Endothelial cell of umbilical vein (primary cell): ENCODE measurements around the gene SEMA5A. TPM values are rescaled to one million over a fixed set of nuclear protein-coding genes. Genes with fewer than 3 reads are reported as not detected.

Experiments used
- BruUV-seq: library from RNA; stranded (reverse); fragments of 400-500 nt; replicated peaks from 2 replicates; lab custom pipeline; 2021; lab: Mats Ljungman, UMichigan
- CTCF ChIA-PET: fragments of 300-600, 350-600 bp; sonication (Branson Sonifier 250); formaldehyde crosslinking; loops from one replicate; lab custom pipeline; 2021; ENCODE audit warnings: antibody characterized with exemption, inconsistent platforms; lab: Charles Lee
- POLR2A ChIA-PET: fragments of 300-600, 350-600 bp; sonication (Branson Sonifier 250); formaldehyde crosslinking; loops from one replicate; lab custom pipeline; 2021; ENCODE audit warnings: antibody characterized with exemption, inconsistent platforms; lab: Charles Lee
- DNase-seq: peaks from one replicate; pipeline ENCODE4 v3.0.0-alpha.2; 2011; ENCODE audit warnings: low read depth, low spot score
- FAIRE-seq: peaks from 2 replicates; lab custom pipeline; 2011; peaks lifted over from hg19 to GRCh38; lab: Jason Lieb, UNC
- H2AFZ ChIP-seq: 2 replicates; pipeline ENCODE4 v1.6.0; 2012; ENCODE audit warnings: low read depth, low read length, control low read depth, inconsistent platforms
- H3K27ac ChIP-seq: 2 replicates; pipeline ENCODE4 v1.5.1; 2011; ENCODE audit warnings: low read depth, mild to moderate bottlenecking, control low read depth, low read length, moderate library complexity; ENCODE audit not compliant: insufficient read depth
- H3K27me3 ChIP-seq, 2 experiments: 2 replicates each; pipeline versions ENCODE4 v1.6.0 to v1.6.1; 2011; ENCODE audit warnings: low read length in 2 of 2, mixed read lengths in 1 of 2; ENCODE audit not compliant: control insufficient read depth in 2 of 2, insufficient read depth in 2 of 2
- H3K36me3 ChIP-seq, 2 experiments: 2 replicates in 1 of 2; 3 replicates in 1 of 2; pipeline ENCODE4 v1.5.1; 2011; ENCODE audit warnings: low read length in 2 of 2, mild to moderate bottlenecking in 1 of 2, moderate library complexity in 1 of 2; ENCODE audit not compliant: control insufficient read depth in 2 of 2, insufficient read depth in 2 of 2; ENCODE audit errors: extremely low read depth in 1 of 2
- H3K4me1 ChIP-seq: 3 replicates; pipeline ENCODE4 v1.5.1; 2011; ENCODE audit warnings: mild to moderate bottlenecking, low read length; ENCODE audit not compliant: control insufficient read depth, insufficient read depth; ENCODE audit errors: extremely low read depth
- H3K4me2 ChIP-seq: 2 replicates; pipeline ENCODE4 v1.6.1; 2011; ENCODE audit warnings: low read length, control low read depth, mixed read lengths; ENCODE audit not compliant: insufficient read depth
- H3K4me3 ChIP-seq, 3 experiments: fragments of 200-600 bp in 1 of 3; sonication (generic), shearing (Covaris generic) in 1 of 3; replicated peaks in 1 of 3; 2 replicates each; pipeline ENCODE4 v1.5.1; 2011 to 2016; ENCODE audit warnings: control low read depth in 3 of 3, low read length in 3 of 3, mild to moderate bottlenecking in 2 of 3, inconsistent platforms in 1 of 3, low read depth in 1 of 3, moderate library complexity in 1 of 3; ENCODE audit not compliant: insufficient read depth in 1 of 3
- H3K79me2 ChIP-seq: 2 replicates; pipeline ENCODE4 v1.6.0; 2012; ENCODE audit warnings: low read length, inconsistent platforms; ENCODE audit not compliant: control insufficient read depth, insufficient read depth
- H3K9ac ChIP-seq: replicated peaks from 2 replicates; pipeline ENCODE3; 2011; ENCODE audit warnings: low read length, control low read depth; ENCODE audit not compliant: insufficient read depth; ENCODE audit errors: extremely low read depth
- H3K9me1 ChIP-seq: replicated peaks from 3 replicates; pipeline ENCODE4 v1.6.0; 2011; ENCODE audit warnings: mild to moderate bottlenecking, low read length; ENCODE audit not compliant: control insufficient read depth, insufficient read depth; ENCODE audit errors: extremely low read depth
- H3K9me3 ChIP-seq: replicated peaks from 2 replicates; pipeline ENCODE4 v1.5.1; 2012; ENCODE audit warnings: low read length, inconsistent platforms; ENCODE audit not compliant: control insufficient read depth, insufficient read depth
- H4K20me1 ChIP-seq: replicated peaks from 2 replicates; pipeline ENCODE3; 2011; ENCODE audit warnings: mild to moderate bottlenecking, low read length; ENCODE audit not compliant: control insufficient read depth, insufficient read depth; ENCODE audit errors: extremely low read depth
- FOS ChIP-seq: IDR thresholded peaks from 2 replicates; pipeline ENCODE4 v1.6.1; 2011; ENCODE audit warnings: mild to moderate bottlenecking, low read length, moderate library complexity, borderline replicate concordance; ENCODE audit not compliant: insufficient read depth
- GATA2 ChIP-seq: IDR thresholded peaks from 2 replicates; pipeline ENCODE4 v1.7.0; 2011; ENCODE audit warnings: low read depth, mild to moderate bottlenecking, moderate library complexity, mixed read lengths, low read length; ENCODE audit not compliant: insufficient read length, insufficient read depth
- MYC ChIP-seq: IDR thresholded peaks from one replicate; pipeline ENCODE4 v1.6.1; 2011; ENCODE audit warnings: mild to moderate bottlenecking, low read depth, low read length
- dilution Hi-C: fragments of 300-500 bp; cut with MboI; formaldehyde crosslinking; loops from one replicate; pipeline ENCODE4 v1.15.0; 2019; ENCODE audit warnings: low sequenced_read_pairs; ENCODE audit not compliant: extremely low pct_ligation_motif_present
- intact Hi-C: fragments of 100-400 bp; cut with micrococcal nuclease; formaldehyde crosslinking; loops from one replicate; pipeline ENCODE4 v1.10.0; 2022
- polyA plus RNA-seq, 4 experiments: library from polyadenylated mRNA; depleted of rRNA in 3 of 4; stranded (reverse) in 3 of 4; unstranded in 1 of 4; fragments of >200 nt; gene quantifications; 2 replicates each; pipeline versions ENCODE4 v1.2.1 to v1.2.3, GENCODE V29; 2011 to 2012; ENCODE audit warnings: missing spikeins in 1 of 4
- total RNA-seq: library from RNA; stranded (reverse); gene quantifications from 2 replicates; pipeline ENCODE4 v1.2.3, GENCODE V29; 2021
- TF ChIP-seq, protein P1 (sequence below), 2 donors: IDR thresholded peaks; 1 replicate in 1 of 2; 2 replicates in 1 of 2; pipeline ENCODE4 v1.5.1; 2011; ENCODE audit warnings: low read length in 2 of 2, mild to moderate bottlenecking in 2 of 2, moderate library complexity in 2 of 2, control low read depth in 1 of 2, inconsistent platforms in 1 of 2, low read depth in 1 of 2; ENCODE audit not compliant: insufficient read depth in 1 of 2; ENCODE audit errors: extremely low read depth in 1 of 2
- TF ChIP-seq, protein P2 (sequence below): IDR thresholded peaks from 2 replicates; pipeline ENCODE4 v1.6.1; 2011; ENCODE audit not compliant: insufficient read depth, insufficient read length

The SEMA5A gene
- total and polyA plus RNA-seq, 2 donors (not counting 3 experiments of a cell fraction or from before 2014, with no cell fraction given) = 0.04 to 0.06 TPM

DNA sequence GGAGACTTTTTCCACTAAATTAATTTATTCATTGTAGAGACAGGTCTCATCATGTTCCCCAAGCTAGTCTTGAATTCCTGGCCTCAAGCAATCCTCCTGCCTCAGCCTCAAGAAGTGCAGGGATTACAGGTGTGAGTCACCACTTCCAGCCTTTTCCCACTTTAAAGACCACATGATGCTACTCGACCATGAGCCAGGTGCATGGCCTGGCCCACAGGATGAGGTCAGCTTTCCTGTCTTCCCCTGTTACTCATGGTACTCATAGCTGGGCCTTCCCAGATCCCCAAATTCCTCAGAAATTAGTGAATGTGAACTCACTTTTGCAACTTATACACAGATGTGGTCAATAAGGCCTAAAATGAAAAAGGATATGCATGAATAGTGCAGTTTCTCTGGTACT lies 395.9 kb downstream of the SEMA5A start:
- H3K27ac ChIP-seq = no peak overlapping the region
- no peak overlapping the region for H3K4me2 ChIP-seq
- no peak overlapping the region for H3K9ac ChIP-seq
- no peak overlapping the region for H3K4me3 ChIP-seq
- H4K20me1 ChIP-seq = no peaks in the 10 kb centered on the region
- H3K79me2 ChIP-seq = no peaks in the 10 kb centered on the region
- H3K36me3 ChIP-seq = no peaks in the 10 kb centered on the region
- intact Hi-C loops = no loop called here
- dilution Hi-C loops = no loop called here
- CTCF ChIA-PET = interaction anchor here (1.1 kb wide), 1 partner anchor 24 kb away, joined by 3 read pairs; no protein-coding TSS in a partner anchor
- H3K9me3 ChIP-seq = no peaks in the 10 kb centered on the region
- TF ChIP-seq GATA2 (no peak), FOS (no peak)
- TF ChIP-seq, protein P1, sequence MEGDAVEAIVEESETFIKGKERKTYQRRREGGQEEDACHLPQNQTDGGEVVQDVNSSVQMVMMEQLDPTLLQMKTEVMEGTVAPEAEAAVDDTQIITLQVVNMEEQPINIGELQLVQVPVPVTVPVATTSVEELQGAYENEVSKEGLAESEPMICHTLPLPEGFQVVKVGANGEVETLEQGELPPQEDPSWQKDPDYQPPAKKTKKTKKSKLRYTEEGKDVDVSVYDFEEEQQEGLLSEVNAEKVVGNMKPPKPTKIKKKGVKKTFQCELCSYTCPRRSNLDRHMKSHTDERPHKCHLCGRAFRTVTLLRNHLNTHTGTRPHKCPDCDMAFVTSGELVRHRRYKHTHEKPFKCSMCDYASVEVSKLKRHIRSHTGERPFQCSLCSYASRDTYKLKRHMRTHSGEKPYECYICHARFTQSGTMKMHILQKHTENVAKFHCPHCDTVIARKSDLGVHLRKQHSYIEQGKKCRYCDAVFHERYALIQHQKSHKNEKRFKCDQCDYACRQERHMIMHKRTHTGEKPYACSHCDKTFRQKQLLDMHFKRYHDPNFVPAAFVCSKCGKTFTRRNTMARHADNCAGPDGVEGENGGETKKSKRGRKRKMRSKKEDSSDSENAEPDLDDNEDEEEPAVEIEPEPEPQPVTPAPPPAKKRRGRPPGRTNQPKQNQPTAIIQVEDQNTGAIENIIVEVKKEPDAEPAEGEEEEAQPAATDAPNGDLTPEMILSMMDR (IDR thresholded peaks at IDR 0.05; ENCODE audit: extremely low read depth in 1 of 2, insufficient read depth in 1 of 2, low read depth in 1 of 2, low read length in 2 of 2) = no peak
- TF ChIP-seq, protein P2, sequence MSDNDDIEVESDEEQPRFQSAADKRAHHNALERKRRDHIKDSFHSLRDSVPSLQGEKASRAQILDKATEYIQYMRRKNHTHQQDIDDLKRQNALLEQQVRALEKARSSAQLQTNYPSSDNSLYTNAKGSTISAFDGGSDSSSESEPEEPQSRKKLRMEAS = no peak
- no peaks in the 10 kb centered on the region for H3K27me3 ChIP-seq
- POLR2A ChIA-PET = no interaction called here
- no peaks in the 10 kb centered on the region for H3K4me1 ChIP-seq
- DNase-seq (no peak), FAIRE-seq (no peak)
- no TSS peak for BruUV-seq
- H2AFZ ChIP-seq = no peak overlapping the region
- H3K9me1 ChIP-seq = no peaks in the 10 kb centered on the region

DNA sequence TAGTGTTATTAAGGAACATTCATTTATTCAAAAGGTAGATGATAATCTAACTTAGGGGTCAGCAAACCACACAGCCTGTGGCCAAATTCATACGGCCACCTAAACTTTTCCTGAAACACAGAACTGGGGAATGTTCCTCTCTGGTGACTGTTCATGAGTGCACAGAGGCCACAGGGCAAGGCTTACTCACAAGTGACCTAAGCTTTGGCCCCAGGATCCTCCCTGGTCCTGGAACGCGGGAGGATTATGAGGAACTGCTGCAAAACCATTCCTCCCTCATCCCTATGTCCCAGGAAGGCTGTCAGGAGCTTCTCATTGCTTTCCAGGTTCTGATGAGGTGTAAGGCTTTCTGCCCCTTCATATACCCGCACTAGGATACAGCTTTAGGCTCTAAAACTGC lies 397.6 kb downstream of the SEMA5A start:
- dilution Hi-C loops = no loop called here

More for the DNA sequence above, 397.6 kb downstream of the SEMA5A start:
- Histone ChIP-seq H3K4me2 (no peak overlapping the region), H3K9me3 (no peaks in the 10 kb centered on the region), H3K27ac (no peak overlapping the region), H3K9me1 (no peaks in the 10 kb centered on the region), H4K20me1 (no peaks in the 10 kb centered on the region), H3K9ac (no peak overlapping the region), H2AFZ (no peak overlapping the region), H3K4me1 (no peaks in the 10 kb centered on the region), H3K79me2 (no peaks in the 10 kb centered on the region), H3K4me3 (no peak overlapping the region), H3K27me3 (no peaks in the 10 kb centered on the region), H3K36me3 (no peaks in the 10 kb centered on the region)
- no TSS peak for BruUV-seq
- ChIA-PET POLR2A (no interaction called here), CTCF (no interaction called here)
- no peak for DNase-seq
- no peak for FAIRE-seq
- intact Hi-C loops = no loop called here
- TF ChIP-seq MYC = no peak
